Right atrium auricular region (tissue), 2 donors: ENCODE results near the gene DLG5. TPM values are rescaled to one million over a fixed set of nuclear protein-coding genes. Genes with fewer than 3 reads are reported as not detected.

ENCODE experiments used
- DNase-seq: peaks from one replicate; pipeline ENCODE4 v3.0.0-alpha.2; 2019; ENCODE audit warnings: low spot score
- H3K27ac ChIP-seq, 2 donors: fragments of 200-600 bp; sonication (generic); 1 replicate in 1 of 2; 2 replicates in 1 of 2; pipeline ENCODE4 v1.5.1; 2016 to 2019
- H3K27me3 ChIP-seq, 2 donors: fragments of 200-600 bp; sonication (generic); one replicate each; pipeline versions ENCODE4 v1.5.1 to v1.6.0; 2017 to 2019
- H3K36me3 ChIP-seq: fragments of 200-600 bp; sonication (generic); one replicate; pipeline ENCODE4 v1.5.1; 2016
- H3K4me1 ChIP-seq, 2 donors: fragments of 200-600 bp; sonication (generic); one replicate each; pipeline versions ENCODE4 v1.5.1 to v1.6.0; 2017 to 2019
- H3K4me3 ChIP-seq, 2 donors: fragments of 200-600 bp; sonication (generic); 1 replicate in 1 of 2; 2 replicates in 1 of 2; pipeline ENCODE4 v1.5.1; 2017 to 2019; ENCODE audit warnings: mild to moderate bottlenecking in 1 of 2, moderate library complexity in 1 of 2
- H3K9me3 ChIP-seq, 2 donors: fragments of 200-600 bp; sonication (generic); one replicate each; pipeline ENCODE4 v1.5.1; 2019
- total RNA-seq, 2 donors: library from RNA; depleted of rRNA; stranded (reverse); fragments of >200 nt; gene quantifications; one replicate each; pipeline ENCODE4 v1.1.0, GENCODE V29; 2016
- TF ChIP-seq, protein P1 (sequence below), 2 donors: fragments of 200-600 bp; sonication (generic); IDR thresholded peaks; one replicate each; pipeline ENCODE4 v1.5.1; 2019; ENCODE audit warnings: antibody characterized with exemption in 2 of 2

DLG5 gene
- total RNA-seq, 2 donors from 2014 or later = 10.5 to 20.4 TPM

DNA sequence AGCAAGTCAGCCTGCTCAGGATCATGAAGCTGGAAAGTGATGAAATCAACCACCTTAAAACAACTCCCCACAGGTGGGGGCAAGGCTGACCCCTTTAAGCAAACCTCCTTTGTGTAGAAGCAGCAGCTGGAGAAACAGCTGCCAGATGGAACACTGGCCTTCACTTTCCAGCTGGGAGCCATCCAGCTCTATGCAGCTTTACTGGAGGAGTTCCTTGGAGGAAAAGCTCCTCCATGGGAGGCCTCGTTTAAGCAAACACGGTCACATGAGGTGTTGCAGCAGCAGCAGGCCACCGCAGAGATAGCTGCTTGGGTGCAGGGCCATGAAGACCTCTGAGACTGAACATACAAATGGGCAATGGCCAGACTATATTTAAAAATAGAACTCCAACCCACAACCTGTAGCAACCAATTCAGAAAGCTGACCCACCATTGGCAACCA, 13.0 kb upstream of the DLG5 start:
- Histone ChIP-seq H3K4me1 (peaks cover 0 to 19% of the 10 kb centered on the region in 2 donors), H3K27me3 (no peaks in the 10 kb centered on the region), H3K36me3 (no peaks in the 10 kb centered on the region), H3K27ac (no peak overlapping the region), H3K4me3 (no peak overlapping the region), H3K9me3 (no peaks in the 10 kb centered on the region)
- no peak for DNase-seq
- TF ChIP-seq, protein P1, sequence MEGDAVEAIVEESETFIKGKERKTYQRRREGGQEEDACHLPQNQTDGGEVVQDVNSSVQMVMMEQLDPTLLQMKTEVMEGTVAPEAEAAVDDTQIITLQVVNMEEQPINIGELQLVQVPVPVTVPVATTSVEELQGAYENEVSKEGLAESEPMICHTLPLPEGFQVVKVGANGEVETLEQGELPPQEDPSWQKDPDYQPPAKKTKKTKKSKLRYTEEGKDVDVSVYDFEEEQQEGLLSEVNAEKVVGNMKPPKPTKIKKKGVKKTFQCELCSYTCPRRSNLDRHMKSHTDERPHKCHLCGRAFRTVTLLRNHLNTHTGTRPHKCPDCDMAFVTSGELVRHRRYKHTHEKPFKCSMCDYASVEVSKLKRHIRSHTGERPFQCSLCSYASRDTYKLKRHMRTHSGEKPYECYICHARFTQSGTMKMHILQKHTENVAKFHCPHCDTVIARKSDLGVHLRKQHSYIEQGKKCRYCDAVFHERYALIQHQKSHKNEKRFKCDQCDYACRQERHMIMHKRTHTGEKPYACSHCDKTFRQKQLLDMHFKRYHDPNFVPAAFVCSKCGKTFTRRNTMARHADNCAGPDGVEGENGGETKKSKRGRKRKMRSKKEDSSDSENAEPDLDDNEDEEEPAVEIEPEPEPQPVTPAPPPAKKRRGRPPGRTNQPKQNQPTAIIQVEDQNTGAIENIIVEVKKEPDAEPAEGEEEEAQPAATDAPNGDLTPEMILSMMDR (IDR thresholded peaks at IDR 0.05) = no peak

DNA sequence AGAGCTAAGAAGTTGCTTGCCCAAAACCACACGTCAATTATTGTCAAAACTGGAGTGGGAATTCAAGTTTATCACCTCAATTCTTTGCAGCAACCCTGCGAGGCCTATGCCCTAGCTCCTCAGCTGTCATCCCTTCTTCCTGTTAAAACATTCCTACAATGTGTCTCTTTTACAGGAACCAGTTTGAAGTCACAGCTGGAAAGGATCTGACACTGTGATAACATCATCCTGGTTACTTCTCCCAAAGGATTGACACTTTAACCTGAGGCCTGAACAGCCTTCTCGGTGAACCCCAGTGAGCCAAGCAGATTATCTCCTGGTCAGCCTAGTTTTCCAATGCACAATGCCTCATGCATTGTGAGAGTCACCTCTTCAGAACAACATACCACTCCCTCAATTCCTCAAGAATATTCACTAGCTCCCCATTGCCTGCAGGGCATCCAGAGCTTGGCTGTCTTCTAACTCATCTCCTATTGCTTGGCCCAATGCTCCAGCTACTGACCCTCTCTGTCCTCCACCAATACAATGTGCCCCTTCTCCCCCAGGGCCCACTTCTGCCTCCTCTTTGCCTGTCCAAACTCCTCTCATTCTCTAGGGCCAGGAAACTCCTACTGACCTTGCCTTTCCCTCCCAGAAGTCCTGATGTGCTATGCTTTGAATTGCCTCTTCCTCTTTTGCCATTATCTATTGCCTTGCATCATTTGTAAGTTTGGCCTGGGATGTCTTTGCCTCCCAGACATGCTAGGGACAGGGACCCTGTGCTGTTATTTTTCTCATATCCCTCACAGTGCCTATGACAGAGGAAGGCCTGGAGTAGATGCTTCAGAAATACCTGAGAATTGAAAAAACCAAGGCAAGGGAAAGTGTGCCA, 10.4 kb upstream of the DLG5 start:
- peaks cover 0 to 9% of the 10 kb centered on the region in 2 donors for H3K4me1 ChIP-seq
- no peak overlapping the region for H3K4me3 ChIP-seq
- H3K36me3 ChIP-seq = no peaks in the 10 kb centered on the region
- TF ChIP-seq, protein P1 (IDR thresholded peaks at IDR 0.05) = no peak
- no peaks in the 10 kb centered on the region for H3K27me3 ChIP-seq
- no peak for DNase-seq
- H3K27ac ChIP-seq = no peak overlapping the region
- no peaks in the 10 kb centered on the region for H3K9me3 ChIP-seq

DNA sequence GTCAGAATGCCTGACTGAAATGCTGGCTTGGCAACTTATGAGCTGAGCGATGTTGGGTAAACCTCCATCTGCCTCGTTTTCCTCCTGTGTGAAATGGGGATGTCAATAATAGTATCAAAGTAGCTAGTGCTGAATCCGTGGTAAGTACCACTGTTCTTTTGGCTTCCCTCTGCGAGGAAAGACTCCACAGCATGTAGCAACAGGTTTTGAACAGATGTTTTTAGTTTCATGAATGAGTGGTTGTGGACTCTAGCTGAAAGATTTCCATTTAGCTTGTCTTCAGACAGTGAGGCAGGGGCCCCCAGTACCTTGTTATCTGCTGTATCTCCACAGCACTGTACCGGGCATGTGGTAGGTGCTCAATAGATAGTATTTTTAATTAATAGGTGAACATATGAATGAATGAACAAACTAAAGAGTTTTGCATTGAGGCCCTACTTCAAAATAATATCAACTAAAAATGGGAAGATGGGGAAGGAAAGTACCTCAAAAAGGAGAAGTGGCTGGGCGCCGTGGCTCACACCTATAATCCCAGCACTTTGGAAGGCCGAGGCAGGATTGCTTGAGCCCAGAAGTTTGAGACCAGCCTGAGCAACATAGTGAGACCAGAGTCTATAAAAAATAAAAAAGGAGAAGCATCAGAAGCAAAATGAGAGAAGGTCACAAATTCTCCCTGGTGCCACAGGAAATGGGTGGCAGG, 5.6 kb upstream of the DLG5 start:
- Histone ChIP-seq H3K27ac (no peak overlapping the region), H3K9me3 (no peaks in the 10 kb centered on the region), H3K4me3 (no peak overlapping the region), H3K36me3 (no peaks in the 10 kb centered on the region), H3K27me3 (no peaks in the 10 kb centered on the region), H3K4me1 (peaks cover 0 to 5% of the 10 kb centered on the region in 2 donors)
- TF ChIP-seq, protein P1 (IDR thresholded peaks at IDR 0.05) = no peak
- no peak for DNase-seq

DNA sequence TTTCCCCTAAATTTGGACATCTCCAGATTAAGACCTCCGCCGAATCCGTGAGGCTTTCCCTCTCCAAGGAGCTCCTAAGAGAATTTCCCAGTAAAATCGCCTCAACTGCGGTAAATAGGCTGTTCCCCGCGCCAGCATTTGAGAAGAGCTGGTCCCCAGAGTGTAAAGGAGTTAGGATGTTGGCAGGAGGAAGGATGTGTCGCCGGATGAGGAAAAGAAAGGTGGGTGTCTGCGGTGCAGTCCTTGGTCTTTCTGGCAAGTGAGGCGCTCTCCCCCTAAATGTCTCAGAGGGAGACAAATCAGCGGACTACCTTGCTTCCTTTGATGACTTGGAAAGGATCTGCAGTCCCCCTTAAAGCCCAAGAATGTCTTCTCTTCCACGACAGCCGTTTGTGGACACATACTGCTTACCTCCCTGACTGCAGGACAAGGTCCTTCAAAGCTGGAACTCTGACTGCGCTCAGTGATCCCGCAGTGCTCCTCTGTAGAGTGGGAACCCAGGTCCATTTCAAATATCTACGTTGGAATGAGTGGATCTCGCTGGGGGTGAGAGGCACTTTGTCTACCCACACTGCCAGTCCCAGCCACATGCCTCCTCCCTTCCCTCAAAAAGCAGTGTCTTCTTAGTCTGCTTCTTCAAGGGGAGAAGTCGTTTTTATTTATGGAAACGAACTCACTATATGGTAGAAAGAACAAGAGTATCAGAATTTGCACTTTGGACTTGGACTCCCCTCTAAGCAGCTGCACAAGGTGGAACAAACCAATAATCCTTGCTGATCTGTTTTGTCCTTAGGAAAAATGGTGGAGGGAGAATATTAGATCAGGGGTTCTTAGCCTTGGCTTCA, 1.1 kb upstream of the DLG5 start:
- Histone ChIP-seq H3K4me3 (peak overlapping the region; percentile 77 to 78), H3K36me3 (no peaks in the 10 kb centered on the region), H3K27ac (peak overlapping the region; percentile 56 to 66), H3K9me3 (no peaks in the 10 kb centered on the region), H3K27me3 (no peaks in the 10 kb centered on the region), H3K4me1 (peaks cover 0 to 27% of the 10 kb centered on the region in 2 donors)
- no peak for DNase-seq
- TF ChIP-seq, protein P1 (IDR thresholded peaks at IDR 0.05) = no peak

DNA sequence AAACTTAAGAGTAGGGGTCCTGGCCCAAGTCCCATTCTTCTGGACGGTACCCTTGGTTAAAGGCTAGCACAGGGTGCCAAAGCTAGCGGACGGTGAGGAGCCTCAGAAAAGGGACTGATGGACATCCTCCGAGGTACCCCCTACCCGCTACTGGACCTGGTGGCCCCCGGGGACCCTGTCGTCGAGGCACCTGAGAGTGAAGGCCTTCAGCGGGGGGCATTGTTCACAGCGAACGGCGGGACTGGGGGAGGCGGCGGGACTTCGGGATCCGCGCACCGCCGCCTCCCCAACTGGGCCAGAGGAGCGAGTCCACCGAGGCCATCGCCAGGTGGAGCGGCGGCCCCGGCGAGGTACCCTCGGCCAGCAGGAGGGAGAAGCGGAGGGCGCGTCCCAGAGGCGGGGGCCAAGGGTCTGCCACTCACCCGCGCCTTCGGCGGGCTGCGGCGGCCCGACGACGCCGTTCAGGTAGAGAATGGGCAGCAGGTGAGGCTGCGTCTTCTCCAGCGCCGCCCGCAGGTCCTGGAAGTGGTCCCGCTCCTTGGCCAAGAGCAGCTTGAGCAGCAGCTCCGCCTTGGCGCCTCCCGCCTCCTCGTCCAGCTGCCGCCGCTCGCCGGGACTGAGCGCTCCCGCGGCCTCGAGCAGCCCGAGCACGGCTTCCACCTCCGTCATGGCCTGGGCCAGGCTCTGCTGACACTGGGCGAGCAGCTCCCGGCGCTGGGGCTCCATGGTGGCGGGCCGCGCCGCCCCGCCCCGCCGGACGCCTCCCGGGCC, 575 bp downstream of the DLG5 start:
- Histone ChIP-seq H3K36me3 (no peaks in the 10 kb centered on the region), H3K4me1 (peaks cover 0 to 27% of the 10 kb centered on the region in 2 donors), H3K4me3 (peak overlapping the region; percentile 77 to 78), H3K27me3 (no peaks in the 10 kb centered on the region), H3K9me3 (no peaks in the 10 kb centered on the region), H3K27ac (peak overlapping the region; percentile 70 to 81)
- TF ChIP-seq, protein P1 (IDR thresholded peaks at IDR 0.05) = peak in 1 of 2 donors; percentile 27
- DNase-seq = no peak
